Measurements from ENCODE around the gene BAZ1B.

BAZ1B gene

DNA sequence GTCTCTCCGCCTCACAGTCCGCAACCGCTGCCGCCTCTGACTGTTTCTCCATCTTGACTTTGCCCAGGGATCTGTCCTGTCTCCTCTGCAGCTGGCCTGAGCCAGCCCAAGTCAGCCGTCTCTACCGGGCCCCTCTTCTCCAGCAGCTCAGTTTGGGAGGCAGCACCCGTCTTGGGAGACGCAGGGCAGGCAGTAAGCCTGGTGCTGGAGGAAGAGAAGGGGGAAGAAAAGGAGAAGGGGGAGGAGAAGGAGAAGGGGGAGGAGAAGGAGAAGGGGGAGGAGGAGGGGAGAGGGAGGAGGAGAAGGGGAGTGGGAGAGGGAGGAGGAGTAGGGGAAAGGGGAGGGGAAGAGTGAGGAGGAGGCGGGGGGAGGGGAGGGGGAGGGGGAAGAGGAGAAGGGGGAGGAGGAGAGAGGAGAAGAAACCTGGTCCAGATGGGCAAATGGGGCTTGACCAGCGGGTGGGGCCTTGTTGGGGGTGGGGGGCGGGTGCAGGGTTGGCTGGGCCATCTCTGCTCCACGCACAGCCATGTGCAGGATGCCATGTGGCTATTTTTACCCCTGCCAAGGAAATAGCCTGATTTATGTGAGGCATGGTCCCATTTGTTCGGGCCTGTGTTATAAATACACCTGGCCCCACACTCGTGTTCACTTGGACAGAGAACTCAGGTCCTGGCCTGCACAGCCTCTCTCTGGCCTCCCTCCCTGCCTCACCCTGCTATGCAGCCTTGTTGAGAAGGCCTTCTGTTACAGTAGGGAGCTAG lies 124.4 kb downstream of the BAZ1B start:
- no peak overlapping the region for H3K9ac ChIP-seq (ENCODE audit: low read depth, low read length)
- no peak overlapping the region for H3K27ac ChIP-seq (ENCODE audit: low read length)
- H3K4me2 ChIP-seq (ENCODE audit: insufficient read depth, low read length): no peak overlapping the region
- ATAC-seq (ENCODE audit: insufficient read depth, low read depth) (no peak), DNase-seq (no peak)
- no peaks in the 10 kb centered on the region for H3K4me1 ChIP-seq (ENCODE audit: insufficient read depth, low read length)
- no peaks in the 10 kb centered on the region for H3K9me3 ChIP-seq (ENCODE audit: insufficient read depth, low read length, severe bottlenecking)
- no peaks in the 10 kb centered on the region for H4K20me1 ChIP-seq (ENCODE audit: insufficient read depth, low read length)
- TF ChIP-seq, protein P1, sequence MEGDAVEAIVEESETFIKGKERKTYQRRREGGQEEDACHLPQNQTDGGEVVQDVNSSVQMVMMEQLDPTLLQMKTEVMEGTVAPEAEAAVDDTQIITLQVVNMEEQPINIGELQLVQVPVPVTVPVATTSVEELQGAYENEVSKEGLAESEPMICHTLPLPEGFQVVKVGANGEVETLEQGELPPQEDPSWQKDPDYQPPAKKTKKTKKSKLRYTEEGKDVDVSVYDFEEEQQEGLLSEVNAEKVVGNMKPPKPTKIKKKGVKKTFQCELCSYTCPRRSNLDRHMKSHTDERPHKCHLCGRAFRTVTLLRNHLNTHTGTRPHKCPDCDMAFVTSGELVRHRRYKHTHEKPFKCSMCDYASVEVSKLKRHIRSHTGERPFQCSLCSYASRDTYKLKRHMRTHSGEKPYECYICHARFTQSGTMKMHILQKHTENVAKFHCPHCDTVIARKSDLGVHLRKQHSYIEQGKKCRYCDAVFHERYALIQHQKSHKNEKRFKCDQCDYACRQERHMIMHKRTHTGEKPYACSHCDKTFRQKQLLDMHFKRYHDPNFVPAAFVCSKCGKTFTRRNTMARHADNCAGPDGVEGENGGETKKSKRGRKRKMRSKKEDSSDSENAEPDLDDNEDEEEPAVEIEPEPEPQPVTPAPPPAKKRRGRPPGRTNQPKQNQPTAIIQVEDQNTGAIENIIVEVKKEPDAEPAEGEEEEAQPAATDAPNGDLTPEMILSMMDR (IDR thresholded peaks at IDR 0.05; ENCODE audit: borderline replicate concordance, extremely low read depth, low read length, poor library complexity, severe bottlenecking): no peak
- no peak for TF ChIP-seq EZH2 (IDR thresholded peaks at IDR 0.05; ENCODE audit: borderline replicate concordance, low read depth, low read length, severe bottlenecking)
- H2AFZ ChIP-seq (ENCODE audit: low read depth, low read length): no peak overlapping the region
- H3K4me3 ChIP-seq (ENCODE audit: low read depth in 1 of 2, low read length in 2 of 2): no peak overlapping the region
- no peaks in the 10 kb centered on the region for H3K36me3 ChIP-seq (ENCODE audit: insufficient read depth, low read length)
- no peaks in the 10 kb centered on the region for H3K79me2 ChIP-seq (ENCODE audit: insufficient read depth, low read length)
- no peaks in the 10 kb centered on the region for H3K27me3 ChIP-seq (ENCODE audit: insufficient read depth, low read length, poor library complexity)

DNA sequence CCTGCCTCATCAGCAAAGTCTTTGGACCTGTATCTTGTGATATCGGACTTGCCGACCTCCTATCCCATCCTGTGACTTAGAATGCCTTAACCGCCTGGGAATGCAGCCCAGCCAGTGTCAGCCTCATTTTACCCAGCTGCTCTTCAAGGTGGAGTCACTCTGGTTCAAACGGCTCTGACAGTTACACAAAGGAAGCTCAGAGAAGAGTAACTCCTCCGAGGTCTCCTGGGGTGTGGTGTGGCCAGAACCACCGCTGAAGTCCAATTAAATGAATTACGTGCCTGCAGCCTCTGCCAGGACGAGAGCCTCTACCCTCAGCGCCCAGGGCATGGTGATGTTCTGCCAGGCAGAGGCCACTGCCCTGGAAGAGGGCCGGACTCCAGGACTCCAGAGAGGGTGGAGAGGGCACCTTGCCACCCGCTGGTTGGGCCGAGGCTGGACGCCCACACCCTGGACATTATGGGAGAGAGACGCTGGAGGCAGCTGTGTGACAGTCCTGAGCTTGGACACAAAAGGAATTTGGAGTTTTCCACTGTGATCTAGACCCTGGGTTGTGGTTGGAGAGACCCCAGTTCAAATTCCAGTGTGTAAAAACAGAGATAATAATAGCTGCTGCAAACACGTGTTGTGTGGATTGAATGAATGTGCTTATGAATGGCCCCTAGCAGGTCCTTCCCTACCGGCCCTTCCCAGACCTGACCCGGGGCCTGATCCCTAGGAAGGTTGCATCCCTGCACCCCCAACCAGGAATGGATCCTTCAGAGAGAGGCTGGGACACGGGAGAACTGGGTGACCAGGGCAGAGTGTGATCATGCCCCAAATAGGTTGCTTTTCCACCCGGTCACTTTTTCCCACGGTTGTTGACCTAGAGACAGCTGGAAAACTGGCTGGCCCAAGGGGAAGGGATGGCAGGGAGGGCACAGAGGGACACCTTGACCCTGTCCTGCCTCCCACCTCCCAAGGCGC lies 126.3 kb downstream of the BAZ1B start:
- Histone ChIP-seq H3K4me1 (ENCODE audit: insufficient read depth, low read length) (no peaks in the 10 kb centered on the region), H3K27ac (ENCODE audit: low read length) (no peak overlapping the region), H3K79me2 (ENCODE audit: insufficient read depth, low read length) (no peaks in the 10 kb centered on the region), H2AFZ (ENCODE audit: low read depth, low read length) (no peak overlapping the region), H3K4me2 (ENCODE audit: insufficient read depth, low read length) (no peak overlapping the region), H3K9me3 (ENCODE audit: insufficient read depth, low read length, severe bottlenecking) (no peaks in the 10 kb centered on the region), H3K9ac (ENCODE audit: low read depth, low read length) (no peak overlapping the region), H3K4me3 (ENCODE audit: low read depth in 1 of 2, low read length in 2 of 2) (no peak overlapping the region), H3K36me3 (ENCODE audit: insufficient read depth, low read length) (no peaks in the 10 kb centered on the region), H3K27me3 (ENCODE audit: insufficient read depth, low read length, poor library complexity) (no peaks in the 10 kb centered on the region), H4K20me1 (ENCODE audit: insufficient read depth, low read length) (no peaks in the 10 kb centered on the region)
- TF ChIP-seq, protein P1 (IDR thresholded peaks at IDR 0.05; ENCODE audit: borderline replicate concordance, extremely low read depth, low read length, poor library complexity, severe bottlenecking): no peak
- no peak for TF ChIP-seq EZH2 (IDR thresholded peaks at IDR 0.05; ENCODE audit: borderline replicate concordance, low read depth, low read length, severe bottlenecking)
- ATAC-seq (ENCODE audit: insufficient read depth, low read depth) (no peak), DNase-seq (no peak)

DNA sequence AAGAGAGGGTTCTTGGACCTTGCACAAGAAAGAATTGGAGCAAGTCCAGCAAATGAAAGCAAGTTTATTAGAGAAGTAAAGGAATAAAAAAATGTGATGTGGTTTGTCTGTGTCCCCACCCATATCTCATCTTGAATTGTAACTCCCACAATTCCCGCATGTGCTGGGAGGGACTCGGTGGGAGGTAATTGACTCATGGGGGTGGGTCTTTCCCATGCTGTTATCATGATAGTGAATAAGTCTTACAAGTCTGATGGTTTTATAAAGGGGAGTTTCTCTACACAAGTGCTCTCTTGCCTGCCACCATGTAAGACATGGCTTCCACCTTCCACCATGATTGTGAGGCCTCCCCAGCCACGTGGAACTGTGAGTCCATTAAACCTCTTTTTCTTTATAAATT lies 127.7 kb downstream of the BAZ1B start:
- Histone ChIP-seq H3K4me1 (ENCODE audit: insufficient read depth, low read length) (no peaks in the 10 kb centered on the region), H3K27ac (ENCODE audit: low read length) (no peak overlapping the region), H3K79me2 (ENCODE audit: insufficient read depth, low read length) (no peaks in the 10 kb centered on the region), H3K9ac (ENCODE audit: low read depth, low read length) (no peak overlapping the region), H3K4me2 (ENCODE audit: insufficient read depth, low read length) (no peak overlapping the region), H2AFZ (ENCODE audit: low read depth, low read length) (no peak overlapping the region), H3K36me3 (ENCODE audit: insufficient read depth, low read length) (no peaks in the 10 kb centered on the region), H3K27me3 (ENCODE audit: insufficient read depth, low read length, poor library complexity) (no peaks in the 10 kb centered on the region), H3K9me3 (ENCODE audit: insufficient read depth, low read length, severe bottlenecking) (no peaks in the 10 kb centered on the region), H3K4me3 (ENCODE audit: low read depth in 1 of 2, low read length in 2 of 2) (no peak overlapping the region), H4K20me1 (ENCODE audit: insufficient read depth, low read length) (no peaks in the 10 kb centered on the region)
- no peak for TF ChIP-seq EZH2 (IDR thresholded peaks at IDR 0.05; ENCODE audit: borderline replicate concordance, low read depth, low read length, severe bottlenecking)
- TF ChIP-seq, protein P1 (IDR thresholded peaks at IDR 0.05; ENCODE audit: borderline replicate concordance, extremely low read depth, low read length, poor library complexity, severe bottlenecking): no peak
- DNase-seq (no peak), ATAC-seq (ENCODE audit: insufficient read depth, low read depth) (no peak)
